Fibroblast of lung (primary cell): ENCODE measurements around the gene TUBD1. TPM values are rescaled to one million over a fixed set of nuclear protein-coding genes. Genes with fewer than 3 reads are reported as not detected.
"Not testable (repeated sequence)": the region's sequence is repeated elsewhere in the genome, so short reads cannot be mapped to it uniquely, and the experiment has no call there.

Source experiments
- DNase-seq, 2 donors: peaks; one replicate each; pipeline versions ENCODE4 v3.0.0 to v3.0.0-alpha.2; 2010; ENCODE audit warnings: low read depth in 2 of 2
- H2AFZ ChIP-seq: 2 replicates; pipeline ENCODE4 v1.5.1; 2012; ENCODE audit warnings: low read length, control low read depth, inconsistent platforms
- H3K27ac ChIP-seq: 2 replicates; pipeline ENCODE4 v1.5.1; 2011; ENCODE audit warnings: low read length, control low read depth; ENCODE audit not compliant: insufficient read depth
- H3K27me3 ChIP-seq: 2 replicates; pipeline ENCODE4 v1.5.1; 2011; ENCODE audit warnings: mild to moderate bottlenecking, low read length; ENCODE audit not compliant: control insufficient read depth, insufficient read depth
- H3K36me3 ChIP-seq: 2 replicates; pipeline ENCODE4 v1.5.1; 2011; ENCODE audit warnings: low read length; ENCODE audit not compliant: control insufficient read depth, insufficient read depth
- H3K4me1 ChIP-seq: 2 replicates; pipeline ENCODE4 v1.5.1; 2011; ENCODE audit warnings: low read length; ENCODE audit not compliant: control insufficient read depth, insufficient read depth; ENCODE audit errors: extremely low read depth
- H3K4me2 ChIP-seq: 2 replicates; pipeline ENCODE4 v1.5.1; 2011; ENCODE audit warnings: low read length, control low read depth; ENCODE audit not compliant: insufficient read depth; ENCODE audit errors: extremely low read depth
- H3K4me3 ChIP-seq, 4 experiments: fragments of 200-600 bp in 1 of 4; sonication (generic) in 1 of 4; replicated peaks in 1 of 4; 2 replicates each; pipeline ENCODE4 v1.5.1; 2011 to 2016; ENCODE audit warnings: low read length in 4 of 4, low read depth in 3 of 4, mild to moderate bottlenecking in 3 of 4, control low read depth in 2 of 4, inconsistent platforms in 1 of 4, mixed read lengths in 1 of 4; ENCODE audit not compliant: insufficient read depth in 1 of 4; ENCODE audit errors: control extremely low read depth in 1 of 4
- H3K79me2 ChIP-seq: 2 replicates; pipeline ENCODE4 v1.5.1; 2012; ENCODE audit warnings: mild to moderate bottlenecking, low read length, inconsistent platforms; ENCODE audit not compliant: control insufficient read depth, insufficient read depth
- H3K9ac ChIP-seq: 2 replicates; pipeline ENCODE4 v1.5.1; 2011; ENCODE audit warnings: mild to moderate bottlenecking, low read length, control low read depth; ENCODE audit not compliant: insufficient read depth
- H3K9me3 ChIP-seq: 2 replicates; pipeline ENCODE4 v1.5.1; 2012; ENCODE audit warnings: low read depth, low read length; ENCODE audit not compliant: control insufficient read depth, insufficient read depth
- H4K20me1 ChIP-seq: 2 replicates; pipeline ENCODE4 v1.5.1; 2011; ENCODE audit warnings: low read length; ENCODE audit not compliant: control insufficient read depth, insufficient read depth; ENCODE audit errors: extremely low read depth
- EZH2 ChIP-seq: IDR thresholded peaks from 2 replicates; pipeline ENCODE4 v1.5.1; 2012; ENCODE audit warnings: low read length, control low read depth, mild to moderate bottlenecking; ENCODE audit errors: missing control alignments
- polyA plus RNA-seq, 2 donors: library from polyadenylated mRNA; depleted of rRNA in 1 of 2; stranded (reverse) in 1 of 2; unstranded in 1 of 2; fragments of >200 nt; gene quantifications; 2 replicates each; pipeline ENCODE4 v1.2.1, GENCODE V29; 2011 to 2012; ENCODE audit warnings: missing spikeins in 1 of 2
- total RNA-seq: library from RNA; depleted of rRNA; stranded (reverse); fragments of >200 nt; gene quantifications from 2 replicates; pipeline ENCODE4 v1.2.1, GENCODE V29; 2014
- TF ChIP-seq, protein P1 (sequence below), 2 donors: IDR thresholded peaks in 1 of 2; conservative IDR thresholded peaks in 1 of 2; 1 replicate in 1 of 2; 2 replicates in 1 of 2; pipeline ENCODE4 v1.5.1; 2011 to 2012; ENCODE audit warnings: low read length in 2 of 2, control low read depth in 1 of 2, inconsistent platforms in 1 of 2, low read depth in 1 of 2, mild to moderate bottlenecking in 1 of 2

Gene TUBD1
- total and polyA plus RNA-seq, 2 donors (not counting 1 experiment from before 2014, with no cell fraction given), result 3.6 to 5.6 TPM

DNA sequence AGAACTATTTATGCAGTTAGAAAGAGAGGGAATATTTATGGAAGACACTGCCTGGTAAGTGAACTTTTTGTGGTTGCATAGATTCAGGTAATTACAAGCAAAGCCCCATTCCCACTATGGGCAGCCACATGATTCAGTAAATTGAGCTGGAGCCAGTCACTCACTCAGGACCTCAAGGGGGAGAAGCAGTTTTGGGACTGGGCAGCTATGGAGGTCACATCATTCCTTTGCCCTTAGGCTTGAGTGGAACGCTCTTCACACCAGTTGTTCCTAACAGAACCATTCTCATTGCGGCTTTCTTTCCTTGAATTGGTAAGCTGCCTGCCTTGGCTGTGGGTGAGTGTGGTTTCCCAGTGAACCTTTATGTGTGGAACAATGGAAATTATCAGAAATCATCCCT is 37.4 kb upstream of the TUBD1 start:
- not testable (repeated sequence) for DNase-seq, H3K36me3 ChIP-seq, H3K4me1 ChIP-seq

DNA sequence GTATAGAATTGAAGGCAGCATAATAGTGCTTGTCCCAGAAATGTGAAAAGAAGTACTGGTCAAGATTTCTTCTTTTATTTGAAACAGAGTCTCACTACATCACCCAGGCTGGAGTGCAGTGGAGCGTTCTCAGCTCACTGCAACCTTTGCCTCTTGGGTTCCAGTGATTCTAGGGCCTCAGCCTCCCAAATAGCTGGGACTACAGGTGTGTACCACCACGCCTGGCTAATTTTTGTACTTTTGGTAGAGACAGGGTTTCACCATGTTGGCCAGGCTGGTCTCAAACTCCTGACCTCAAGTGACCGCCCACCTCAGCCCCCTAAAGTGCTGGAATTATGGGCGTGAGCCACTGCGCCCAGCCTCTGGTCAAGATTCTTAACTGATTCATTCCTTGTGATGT is 27.9 kb upstream of the TUBD1 start:
- not testable (repeated sequence) for H3K27ac ChIP-seq, H3K4me2 ChIP-seq, DNase-seq, H4K20me1 ChIP-seq, H3K4me1 ChIP-seq, H3K36me3 ChIP-seq, H3K79me2 ChIP-seq, H3K9ac ChIP-seq, H2AFZ ChIP-seq, H3K9me3 ChIP-seq, H3K27me3 ChIP-seq, H3K4me3 ChIP-seq

More for the DNA sequence above, 37.4 kb upstream of the TUBD1 start:
- not testable (repeated sequence) for H4K20me1 ChIP-seq, H3K4me2 ChIP-seq, H3K27me3 ChIP-seq, H3K27ac ChIP-seq, H3K4me3 ChIP-seq, H2AFZ ChIP-seq, H3K9ac ChIP-seq, H3K9me3 ChIP-seq, H3K79me2 ChIP-seq

DNA sequence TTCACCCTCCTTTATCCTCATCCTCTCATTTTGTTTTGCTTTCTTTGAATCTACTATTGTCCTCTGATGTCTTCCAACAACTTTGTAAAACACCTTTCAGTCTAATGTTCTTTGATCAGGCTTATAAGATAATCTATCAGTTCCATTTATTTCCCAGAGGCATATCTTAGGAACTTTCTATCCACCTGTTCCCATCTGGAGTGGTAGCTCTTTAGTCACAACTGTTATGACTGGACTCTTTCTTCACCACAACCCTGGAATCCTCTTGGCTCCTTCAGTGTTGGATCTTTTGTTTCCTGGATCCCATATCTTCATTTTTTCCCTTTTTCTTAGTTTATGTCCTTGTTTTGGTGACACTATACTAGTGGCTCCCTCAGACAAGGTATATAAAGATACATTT is 23.7 kb upstream of the TUBD1 start:
- Histone ChIP-seq H3K27ac (no peak overlapping the region), H3K9me3 (no peaks in the 10 kb centered on the region), H3K4me1 (no peaks in the 10 kb centered on the region), H3K79me2 (no peaks in the 10 kb centered on the region), H3K4me2 (no peak overlapping the region), H3K27me3 (no peaks in the 10 kb centered on the region), H3K9ac (no peak overlapping the region), H3K4me3 (no peak overlapping the region), H2AFZ (no peak overlapping the region), H3K36me3 (peaks cover 4% of the 10 kb centered on the region), H4K20me1 (no peaks in the 10 kb centered on the region)
- TF ChIP-seq EZH2, result no peak
- no peak for DNase-seq

DNA sequence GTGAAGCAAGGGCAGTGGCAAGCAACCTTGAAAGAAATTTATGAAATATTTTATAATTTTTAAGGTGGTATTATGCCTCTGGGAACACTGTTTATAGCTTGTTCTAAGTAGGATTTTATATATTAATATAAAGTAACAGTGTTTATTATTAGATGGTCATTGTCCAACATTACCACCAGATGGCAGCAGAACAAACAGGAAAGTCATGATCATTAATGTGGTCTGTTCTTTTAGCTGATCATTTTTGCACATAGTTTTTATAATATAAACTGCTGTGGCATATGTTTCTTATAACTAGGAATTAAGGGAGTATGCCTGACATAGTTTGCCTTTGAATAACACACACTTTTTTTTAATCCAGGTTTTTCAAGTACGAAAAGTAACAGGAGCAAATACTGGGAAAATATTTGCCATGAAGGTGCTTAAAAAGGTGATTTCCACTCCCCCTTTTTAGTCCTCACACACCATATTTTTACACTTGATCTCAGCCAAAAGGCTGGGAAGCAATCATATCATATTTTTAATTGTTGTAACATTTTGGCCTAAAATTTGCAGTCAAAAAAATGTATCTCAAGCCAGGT is 21.6 kb upstream of the TUBD1 start:
- Histone ChIP-seq H3K27me3 (no peaks in the 10 kb centered on the region), H3K4me1 (no peaks in the 10 kb centered on the region), H3K27ac (no peak overlapping the region), H3K4me2 (no peak overlapping the region), H4K20me1 (no peaks in the 10 kb centered on the region), H3K79me2 (no peaks in the 10 kb centered on the region), H2AFZ (no peak overlapping the region), H3K9ac (no peak overlapping the region), H3K4me3 (no peak overlapping the region), H3K9me3 (no peaks in the 10 kb centered on the region), H3K36me3 (peaks cover 4% of the 10 kb centered on the region)
- TF ChIP-seq, protein P1, sequence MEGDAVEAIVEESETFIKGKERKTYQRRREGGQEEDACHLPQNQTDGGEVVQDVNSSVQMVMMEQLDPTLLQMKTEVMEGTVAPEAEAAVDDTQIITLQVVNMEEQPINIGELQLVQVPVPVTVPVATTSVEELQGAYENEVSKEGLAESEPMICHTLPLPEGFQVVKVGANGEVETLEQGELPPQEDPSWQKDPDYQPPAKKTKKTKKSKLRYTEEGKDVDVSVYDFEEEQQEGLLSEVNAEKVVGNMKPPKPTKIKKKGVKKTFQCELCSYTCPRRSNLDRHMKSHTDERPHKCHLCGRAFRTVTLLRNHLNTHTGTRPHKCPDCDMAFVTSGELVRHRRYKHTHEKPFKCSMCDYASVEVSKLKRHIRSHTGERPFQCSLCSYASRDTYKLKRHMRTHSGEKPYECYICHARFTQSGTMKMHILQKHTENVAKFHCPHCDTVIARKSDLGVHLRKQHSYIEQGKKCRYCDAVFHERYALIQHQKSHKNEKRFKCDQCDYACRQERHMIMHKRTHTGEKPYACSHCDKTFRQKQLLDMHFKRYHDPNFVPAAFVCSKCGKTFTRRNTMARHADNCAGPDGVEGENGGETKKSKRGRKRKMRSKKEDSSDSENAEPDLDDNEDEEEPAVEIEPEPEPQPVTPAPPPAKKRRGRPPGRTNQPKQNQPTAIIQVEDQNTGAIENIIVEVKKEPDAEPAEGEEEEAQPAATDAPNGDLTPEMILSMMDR (conservative IDR thresholded peaks at IDR 0.05 in 1 of 2, IDR thresholded peaks at IDR 0.05 in 1 of 2; ENCODE audit: low read depth in 1 of 2, low read length in 2 of 2), result peak; percentile 34 to 55
- TF ChIP-seq EZH2, result no peak
- peak; percentile 33 to 69 for DNase-seq
